NCI-H510A treated with DMSO at 0.1 percent for 48 hours (cell line): ENCODE data around the gene MRPL22.
"Not testable (repeated sequence)": the region's sequence is repeated elsewhere in the genome, so short reads cannot be mapped to it uniquely, and the experiment has no call there.

Experiments used
- DNase-seq: peaks from one replicate; lab custom pipeline; 2025; lab: John Stamatoyannopoulos, UW

Gene MRPL22

DNA sequence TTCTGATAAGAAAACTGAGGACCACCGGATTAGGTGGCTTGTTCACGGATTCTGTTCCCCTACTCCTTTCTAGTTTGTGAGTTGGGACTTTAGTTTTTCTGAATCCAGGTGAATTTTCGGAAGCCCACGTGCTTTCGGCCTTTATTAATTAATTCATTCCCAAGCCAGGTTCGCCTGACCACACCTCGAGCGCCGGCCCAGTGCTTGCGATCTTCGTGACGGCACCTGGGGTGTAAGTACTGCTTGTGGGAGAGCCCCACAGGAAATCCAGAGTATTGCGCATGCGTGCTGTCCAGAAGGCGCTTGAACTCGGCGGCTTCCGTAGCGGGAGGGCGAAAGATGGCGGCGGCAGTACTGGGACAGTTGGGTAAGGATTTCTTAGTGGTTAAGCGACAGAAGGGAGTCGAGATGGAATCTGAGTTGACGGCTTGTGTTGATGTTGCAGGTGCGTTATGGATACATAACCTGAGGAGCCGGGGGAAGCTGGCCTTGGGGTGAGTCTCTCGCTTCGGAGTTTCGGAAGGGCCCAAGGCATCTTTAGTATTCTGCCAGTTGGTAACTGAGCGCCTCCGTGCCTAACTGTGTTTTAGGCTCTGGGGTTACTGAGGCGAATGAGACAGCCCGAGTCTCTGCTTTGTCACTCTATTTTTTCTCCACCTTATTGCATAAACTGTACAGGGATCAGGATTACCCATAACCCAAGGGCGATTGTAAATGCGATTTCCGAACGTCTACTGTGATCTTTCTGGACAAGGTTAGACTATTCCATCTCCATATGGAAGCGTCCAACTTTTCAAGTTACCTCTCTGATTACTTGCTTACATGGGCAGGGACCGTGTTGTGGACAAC, at the start of gene MRPL22:
Gene MRPL22, plus strand, starts transcription at position 302 of the 849 bp plus-strand sequence. Its CDS starts 38 bp downstream, at position 340.
- peak; percentile 82 for DNase-seq

DNA sequence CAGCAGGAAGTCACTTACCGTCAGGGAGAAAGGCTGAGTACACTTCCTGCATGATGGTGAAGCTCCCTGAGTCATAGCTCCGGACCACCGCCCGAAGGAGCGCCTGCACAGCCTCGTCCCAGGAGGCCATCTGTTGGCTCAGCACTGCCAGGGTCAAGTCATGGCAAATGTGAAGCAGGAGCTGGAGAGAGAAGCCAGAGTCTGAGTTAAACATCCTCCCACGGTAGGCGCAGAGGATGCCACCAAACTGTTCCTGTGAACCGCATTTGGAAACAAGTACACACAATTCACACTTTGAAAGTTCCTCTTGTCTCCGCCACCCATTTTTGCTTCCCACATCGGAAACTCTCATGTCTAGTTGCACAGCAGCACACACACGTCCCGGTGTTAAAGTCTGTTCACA, 48.5 kb upstream of the MRPL22 start:
- DNase-seq: no peak

DNA sequence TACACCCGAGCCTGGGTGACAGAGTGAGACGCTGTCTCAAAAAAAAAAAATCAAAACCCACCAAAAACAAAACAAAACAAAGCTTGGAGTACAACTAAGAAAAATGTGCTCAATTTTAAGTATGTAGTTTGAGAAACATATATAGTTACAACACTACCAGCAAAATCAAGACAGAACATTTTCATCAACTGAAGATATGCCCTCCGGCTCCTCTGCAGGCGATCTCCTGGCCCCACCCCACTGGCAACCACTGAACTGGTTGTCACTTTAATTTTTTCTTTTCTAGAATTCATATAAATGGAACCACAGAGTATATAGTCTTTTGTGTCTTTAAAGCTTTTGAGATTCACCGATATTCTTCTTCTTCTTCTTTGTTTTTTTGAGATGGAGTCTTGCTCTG, 47.5 kb upstream of the MRPL22 start:
- no peak for DNase-seq

DNA sequence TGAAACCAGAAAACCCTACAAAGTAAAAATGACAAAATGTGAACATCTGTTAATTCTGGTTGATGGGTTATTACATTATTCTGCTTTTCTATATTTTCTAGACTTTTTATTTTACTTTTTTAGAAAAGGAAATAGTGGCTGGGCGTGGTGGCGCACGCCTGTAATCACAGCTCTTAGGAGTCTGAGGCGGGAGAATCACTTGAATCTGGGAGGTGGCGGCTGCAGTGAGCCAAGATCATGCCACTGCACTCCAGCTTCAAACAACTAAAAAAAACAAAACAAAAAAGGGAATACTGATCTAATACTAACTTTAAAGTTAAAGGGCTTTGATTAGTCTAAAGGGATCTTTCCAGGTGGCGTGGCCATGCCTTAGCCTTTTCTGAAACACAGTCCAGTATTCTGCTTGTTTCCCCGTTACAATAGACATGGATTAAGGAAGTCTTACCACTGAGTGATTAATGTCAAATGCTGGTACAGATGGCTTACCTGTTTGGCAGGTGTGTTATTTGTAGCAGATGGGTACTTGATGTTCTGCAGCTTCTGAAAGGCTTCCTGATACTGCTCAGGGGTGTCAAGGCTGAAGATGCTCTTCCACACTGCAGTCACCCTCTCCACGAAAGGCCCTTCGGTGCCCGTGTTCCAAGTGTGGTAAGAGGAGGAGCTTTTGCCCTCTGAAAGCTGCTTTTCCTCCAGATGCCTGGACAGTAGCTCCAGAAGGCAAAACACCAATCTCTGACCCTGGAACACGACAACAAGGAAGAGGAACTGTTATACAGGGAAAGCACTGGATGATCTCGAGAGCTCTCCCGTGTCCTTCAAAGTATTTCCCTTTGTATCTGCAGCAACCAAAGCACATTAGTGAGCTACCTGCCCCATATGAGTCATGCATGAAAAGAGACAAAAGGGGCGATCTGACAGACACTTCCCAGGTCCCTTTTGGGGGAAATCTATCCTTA, 45.0 kb upstream of the MRPL22 start:
- DNase-seq: no peak

DNA sequence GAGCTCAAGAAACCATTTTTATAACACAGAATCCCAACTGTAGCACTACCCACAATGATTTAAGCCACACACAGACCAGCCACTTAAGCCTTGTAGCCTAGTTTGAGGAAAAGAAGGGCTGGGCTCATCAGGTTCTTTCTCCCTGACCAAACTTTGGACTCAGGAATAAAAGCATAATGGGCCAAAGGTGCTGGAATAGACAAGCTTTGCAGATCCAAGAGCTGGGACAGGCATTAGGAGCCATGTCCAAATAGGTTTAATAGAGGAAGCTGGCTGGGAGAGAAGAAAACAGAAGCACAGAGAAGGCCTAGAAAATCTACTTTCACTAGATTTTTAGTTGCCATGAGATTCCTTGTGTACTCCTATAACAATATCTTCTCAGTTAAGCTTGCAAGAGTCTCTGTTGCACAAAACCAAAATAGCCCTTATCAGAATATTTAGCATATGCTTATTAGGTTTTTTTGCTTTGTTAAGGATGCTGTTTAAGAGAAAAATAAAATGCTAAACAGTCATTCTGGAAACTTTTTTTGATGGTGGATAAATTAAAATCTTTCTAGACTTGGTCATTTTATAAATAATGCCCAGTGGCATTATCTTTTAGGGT, 44.2 kb upstream of the MRPL22 start:
- no peak for DNase-seq

DNA sequence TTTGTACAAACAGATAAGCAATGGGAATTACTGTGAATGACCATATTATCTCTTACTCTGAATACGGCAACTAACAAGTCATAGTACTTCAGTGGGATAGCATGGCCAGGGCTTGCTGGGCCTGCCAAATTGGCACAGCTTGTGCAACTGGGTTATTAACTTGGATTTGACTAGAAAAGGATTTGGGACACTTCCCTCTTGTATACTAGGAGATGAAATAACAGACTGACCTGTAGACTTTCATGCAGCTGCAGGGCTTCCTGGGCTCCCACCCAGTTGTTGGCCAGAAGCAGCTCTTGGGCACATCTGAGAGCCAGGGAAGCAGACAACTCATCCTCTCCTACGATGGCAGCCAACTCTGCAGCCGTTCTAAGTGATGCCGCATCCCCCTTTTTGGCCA, 42.7 kb upstream of the MRPL22 start:
- no peak for DNase-seq

DNA sequence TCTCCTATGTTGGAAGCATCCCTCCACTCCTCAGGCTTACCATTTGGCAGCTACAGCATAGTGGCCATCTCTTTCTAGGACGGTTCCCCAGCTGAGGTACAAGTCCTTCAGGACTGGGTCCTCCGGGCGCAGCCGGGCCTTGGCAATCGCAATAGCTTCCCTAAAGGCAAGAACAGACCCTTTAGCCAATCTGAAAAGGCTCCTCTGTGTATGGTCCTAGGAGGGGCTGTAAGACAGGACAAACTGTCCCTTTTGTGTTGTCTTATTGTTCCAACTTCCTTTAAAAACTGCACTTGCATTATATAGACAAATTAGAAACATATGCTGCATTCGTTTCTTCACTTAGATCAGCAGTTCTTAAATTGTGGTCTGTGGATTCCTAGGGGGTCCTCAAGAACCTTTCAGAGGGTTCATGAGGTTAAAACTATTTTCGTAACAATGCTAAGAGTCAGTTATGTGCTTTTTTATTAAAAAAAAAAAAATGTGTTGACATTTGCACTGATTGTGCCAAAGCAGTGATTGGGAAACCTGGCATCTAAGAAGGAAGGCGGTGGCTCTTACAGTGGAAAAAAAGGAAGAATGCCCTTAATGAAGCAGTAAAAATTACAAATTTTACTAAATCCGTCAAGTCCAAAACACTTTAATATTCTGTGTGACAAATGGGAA, 41.6 kb upstream of the MRPL22 start:
- no peak for DNase-seq

DNA sequence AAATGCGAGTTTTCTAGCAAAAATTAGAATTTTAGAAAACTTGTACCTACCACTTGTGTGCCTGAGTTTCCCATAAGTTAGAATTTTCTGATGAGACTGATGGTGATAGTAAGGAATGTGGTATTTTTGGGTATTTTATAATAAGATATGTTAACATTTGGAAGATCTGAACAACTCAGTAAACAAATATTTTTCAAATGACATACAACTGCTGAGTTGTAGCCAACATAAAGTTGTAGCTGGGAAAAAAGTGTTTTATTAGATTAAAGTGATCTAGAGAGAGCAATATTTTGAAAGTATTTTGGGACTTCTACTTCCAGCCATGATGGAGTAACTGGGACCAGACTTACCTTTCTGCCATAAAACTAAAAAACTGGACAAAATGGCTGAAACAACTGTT, 40.8 kb upstream of the MRPL22 start:
- DNase-seq: no peak

DNA sequence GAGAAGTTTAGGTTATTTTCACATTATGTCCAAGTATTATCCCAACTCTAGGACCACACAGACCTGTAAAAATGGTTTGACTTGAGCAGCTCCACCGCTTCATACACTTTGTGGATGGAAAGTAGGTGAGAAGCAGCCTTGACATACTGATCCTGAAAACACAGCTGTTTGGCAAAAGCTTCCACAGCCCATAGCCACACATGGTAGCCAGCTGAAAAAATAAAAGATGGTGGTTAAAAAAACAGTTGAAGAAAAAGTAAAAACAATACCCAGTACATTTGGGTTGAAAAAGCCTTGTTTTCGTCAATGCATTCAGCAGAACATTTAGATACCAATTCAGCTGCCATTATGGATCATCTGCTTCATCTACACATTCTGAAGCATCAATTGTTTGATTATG, 39.6 kb upstream of the MRPL22 start:
- no peak for DNase-seq

DNA sequence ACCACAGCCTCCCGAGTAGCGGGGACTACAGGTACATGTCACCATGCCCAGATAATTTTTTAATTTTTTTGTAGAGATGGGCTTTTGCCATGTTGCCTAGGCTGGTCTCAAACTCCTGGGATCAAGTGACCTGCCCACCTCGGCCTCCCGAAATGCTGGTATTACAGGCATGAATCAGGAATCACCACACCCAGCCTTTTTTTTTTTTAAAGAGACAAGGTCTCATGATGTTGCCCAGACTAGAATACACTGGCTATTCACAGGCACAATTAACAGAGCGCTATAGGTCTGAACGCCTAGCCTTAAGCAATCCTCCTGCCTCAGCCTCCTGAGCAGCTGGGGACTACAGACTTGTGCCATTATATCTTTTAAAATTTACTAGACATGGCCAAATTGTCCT, 39.0 kb upstream of the MRPL22 start:
- no peak for DNase-seq

DNA sequence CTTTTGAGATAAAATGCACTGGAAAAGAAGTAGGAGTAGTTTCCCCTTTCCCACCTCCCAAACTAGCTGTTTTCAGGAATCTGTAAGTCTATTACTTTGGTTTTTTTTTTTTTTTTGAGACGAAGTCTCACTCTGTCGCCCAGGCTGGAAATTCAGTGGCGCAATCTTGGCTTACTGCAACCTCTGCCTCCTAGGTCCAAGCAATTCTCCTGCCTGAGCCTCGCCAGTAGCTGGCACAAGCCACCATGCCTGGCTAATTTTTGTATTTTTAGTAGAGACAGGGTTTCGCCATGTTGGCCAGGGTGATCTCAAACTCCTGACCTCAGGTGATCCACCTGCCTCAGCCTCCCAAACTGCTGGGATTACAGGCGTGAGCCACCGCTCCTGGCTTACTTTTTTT, 35.3 kb upstream of the MRPL22 start:
- not testable (repeated sequence) for DNase-seq

DNA sequence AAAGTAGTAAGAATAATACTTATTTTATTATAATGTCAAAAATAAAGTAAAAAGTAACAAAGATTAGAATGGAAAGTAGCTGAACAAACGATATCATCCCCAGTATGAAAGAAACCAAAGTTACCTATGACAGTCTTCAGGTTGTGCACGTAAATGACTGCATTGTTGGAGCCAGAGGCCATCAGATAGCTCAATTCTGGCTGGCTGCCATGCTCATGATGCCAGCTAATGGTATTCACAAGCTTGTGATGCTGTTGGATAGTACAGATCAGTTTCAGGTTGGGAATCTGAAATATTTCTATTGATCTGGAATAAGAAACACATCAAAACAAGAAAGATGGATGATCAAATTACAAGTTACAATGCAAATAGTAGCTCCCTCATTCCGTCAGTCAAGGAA, 24.0 kb upstream of the MRPL22 start:
- no peak for DNase-seq

DNA sequence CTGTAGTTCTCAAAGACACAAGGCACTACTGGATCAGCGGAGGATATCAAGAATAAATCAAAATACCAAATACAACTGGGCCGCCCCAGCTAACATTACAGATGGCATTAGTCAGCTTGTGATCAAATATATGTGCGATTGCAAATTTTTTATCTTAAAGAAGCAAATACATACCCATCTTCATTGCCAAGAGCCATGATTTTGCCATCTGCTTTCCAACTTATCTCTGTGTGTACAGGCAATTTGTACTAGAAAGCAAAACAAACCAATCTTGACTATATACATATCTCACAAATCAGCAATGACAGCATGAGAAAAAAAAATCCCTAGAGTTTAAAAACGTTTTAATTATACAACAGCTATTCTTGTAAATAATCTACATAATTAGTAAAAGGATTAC, 23.1 kb upstream of the MRPL22 start:
- DNase-seq: no peak

DNA sequence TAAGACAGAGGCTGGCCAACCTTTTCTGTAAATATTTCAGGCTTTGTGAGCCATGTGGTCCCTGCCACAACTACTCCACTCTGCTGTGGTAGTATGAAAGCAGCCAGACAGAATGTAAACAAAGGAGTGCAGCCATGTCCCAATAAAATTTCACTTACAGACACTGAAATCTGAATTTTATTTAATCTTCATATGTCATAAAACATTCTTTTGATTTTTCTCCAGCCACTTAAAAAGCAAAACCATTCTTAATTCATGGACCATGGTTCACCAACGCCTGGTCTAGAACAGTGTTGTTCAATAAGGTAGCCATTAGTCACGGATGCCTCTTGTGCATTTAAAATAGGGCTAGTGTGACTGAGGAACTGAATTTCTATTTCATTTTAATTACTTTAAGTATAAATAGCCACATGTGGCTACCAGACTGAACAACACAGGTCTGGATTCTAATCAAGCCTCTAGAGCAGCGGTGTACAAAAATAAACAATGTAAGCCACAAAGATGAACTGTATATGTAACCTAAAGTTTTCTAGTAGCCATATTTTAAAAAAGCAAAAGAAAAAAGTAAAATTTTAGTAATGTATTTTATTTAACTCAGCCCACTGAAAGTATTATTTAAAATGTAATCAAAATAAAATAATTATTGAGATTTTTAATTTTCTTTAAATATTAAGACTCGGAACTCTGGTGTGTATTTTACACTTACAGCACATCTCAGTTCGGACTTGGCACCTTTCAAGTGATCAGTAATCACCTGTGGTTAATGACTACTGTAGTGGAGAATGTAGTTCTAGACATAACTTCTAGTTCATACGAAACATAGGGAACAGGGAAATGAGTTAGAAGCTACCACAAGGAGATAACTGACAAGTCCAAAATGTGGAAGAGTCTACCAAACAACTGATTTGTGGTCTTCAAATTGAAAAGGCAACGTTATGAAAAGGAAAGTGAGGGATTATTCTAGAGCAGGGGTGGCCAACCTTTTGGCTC, 17.1 kb upstream of the MRPL22 start:
- no peak for DNase-seq

DNA sequence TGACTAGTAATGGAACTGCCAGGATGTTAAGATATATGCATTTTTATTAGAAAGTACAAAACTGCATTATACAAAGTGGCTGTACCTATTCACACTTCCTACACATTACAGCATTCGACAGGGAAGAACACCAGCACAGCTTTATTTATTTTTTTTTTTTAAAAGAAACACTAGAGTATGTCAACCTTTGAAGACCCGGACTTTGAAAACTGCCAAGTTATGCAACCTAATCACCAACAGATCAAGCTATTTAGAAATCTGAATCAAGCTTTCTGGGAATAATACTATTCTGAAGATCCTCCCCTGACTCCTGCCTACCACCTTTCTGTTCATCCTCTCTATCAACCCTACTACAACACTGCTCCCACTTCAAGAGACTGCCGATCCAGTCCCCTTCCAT, 7.3 kb upstream of the MRPL22 start:
- DNase-seq: no peak

DNA sequence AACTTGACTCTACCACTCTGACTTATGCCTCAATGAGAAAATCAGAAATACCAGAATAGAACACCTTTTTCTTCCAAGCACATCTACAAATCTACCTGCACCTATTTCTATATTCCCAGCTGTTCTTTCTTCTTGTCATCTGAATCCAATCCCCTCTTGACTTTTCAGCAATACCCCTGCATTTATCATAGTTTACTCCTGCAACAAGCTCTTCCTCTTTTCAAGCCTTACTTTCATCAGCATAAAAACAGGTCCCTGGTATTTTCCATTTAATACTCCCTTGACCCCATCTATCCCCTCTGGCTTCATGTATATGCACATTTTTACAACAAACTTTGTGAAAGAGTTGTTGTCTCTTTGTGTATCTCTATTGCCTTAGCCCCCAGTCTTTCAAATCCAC, 6.0 kb upstream of the MRPL22 start:
- no peak for DNase-seq

DNA sequence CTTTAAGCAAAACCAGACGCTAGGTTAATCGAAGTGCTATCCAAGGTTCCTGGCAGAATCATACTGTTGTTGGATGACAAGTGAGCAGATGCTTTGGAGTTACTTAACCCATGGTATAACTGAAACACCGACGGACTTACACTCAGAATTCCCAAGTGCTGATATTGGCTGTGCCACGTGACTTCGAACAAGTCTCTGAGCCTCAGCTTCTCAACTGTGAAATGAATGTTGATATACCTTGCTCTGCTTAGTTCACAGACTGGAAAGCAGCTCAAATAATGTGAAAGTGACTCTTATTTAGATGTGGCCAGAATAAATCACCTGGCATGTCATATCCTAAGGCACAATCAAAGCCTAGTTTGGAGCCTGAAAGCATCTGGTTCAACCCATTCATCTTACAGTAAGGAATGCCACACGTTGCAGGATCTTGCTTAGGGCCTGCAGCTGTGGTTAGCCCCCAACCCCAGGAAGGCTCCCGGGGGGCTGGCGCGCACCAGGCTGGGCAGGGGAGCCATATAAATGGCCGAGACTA, 3.6 kb upstream of the MRPL22 start:
- no peak for DNase-seq

DNA sequence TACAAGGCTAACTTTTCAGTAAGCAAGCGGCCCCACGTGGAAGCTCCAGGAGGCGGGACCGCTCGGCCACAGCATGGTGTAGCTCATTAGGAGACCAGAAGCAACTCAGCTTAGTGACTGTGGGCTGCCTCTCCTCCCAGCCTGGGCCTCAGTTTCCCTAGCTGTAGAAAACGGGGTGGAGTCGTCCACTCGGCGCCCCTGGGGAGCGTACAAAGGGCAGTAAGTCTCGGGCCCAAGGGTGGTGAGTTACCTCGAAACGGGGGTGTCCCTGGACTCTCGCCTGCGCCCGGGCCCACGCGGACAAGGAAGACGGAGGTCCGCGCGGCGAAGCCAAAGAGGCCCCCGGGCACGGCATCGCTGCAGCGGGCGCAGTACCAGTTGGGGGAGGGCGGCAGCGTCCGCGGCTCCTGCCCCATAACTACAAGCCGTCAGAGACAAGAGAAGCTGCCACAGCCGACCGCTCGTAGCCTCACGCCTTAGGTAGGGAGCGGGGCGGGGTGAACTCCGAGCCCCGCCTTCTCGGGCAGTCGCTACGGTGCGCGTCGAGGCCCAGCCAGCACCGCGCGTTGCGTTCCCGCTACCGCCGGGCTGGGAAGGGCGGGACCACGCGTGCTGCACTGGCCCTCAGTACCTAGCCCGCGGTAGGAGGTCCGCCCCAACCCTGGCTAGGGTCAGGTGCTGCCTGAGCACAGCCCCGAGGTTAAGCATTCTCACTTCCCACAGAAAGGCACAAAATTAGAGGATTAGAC, 3.0 kb upstream of the MRPL22 start, which contains the start of gene GEMIN5:
Gene GEMIN5, minus strand, starts transcription at position 494 of the 749 bp plus-strand sequence. Its CDS starts 78 bp downstream, at position 416.
- peak; percentile 57 for DNase-seq

DNA sequence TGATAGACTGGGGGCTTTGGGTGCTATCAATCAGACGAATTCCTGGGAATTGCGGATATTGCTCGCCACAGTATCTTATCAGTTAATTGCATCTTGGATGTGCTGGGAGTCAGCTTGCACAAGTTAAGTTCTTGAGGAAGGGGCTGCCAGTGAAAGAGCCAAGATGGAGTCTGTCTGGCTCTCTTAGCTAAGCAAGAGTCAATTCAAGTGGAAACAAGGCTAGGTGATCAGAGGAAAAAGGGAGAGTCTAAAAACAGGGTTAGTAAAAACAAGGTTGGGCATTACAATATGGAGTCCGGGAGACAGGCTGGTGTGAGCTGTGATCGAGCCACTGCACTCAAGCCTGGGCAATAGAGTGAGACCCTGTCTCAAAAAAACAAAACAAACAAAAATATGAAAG, 1.5 kb upstream of the MRPL22 start:
- DNase-seq: not testable (repeated sequence)

DNA sequence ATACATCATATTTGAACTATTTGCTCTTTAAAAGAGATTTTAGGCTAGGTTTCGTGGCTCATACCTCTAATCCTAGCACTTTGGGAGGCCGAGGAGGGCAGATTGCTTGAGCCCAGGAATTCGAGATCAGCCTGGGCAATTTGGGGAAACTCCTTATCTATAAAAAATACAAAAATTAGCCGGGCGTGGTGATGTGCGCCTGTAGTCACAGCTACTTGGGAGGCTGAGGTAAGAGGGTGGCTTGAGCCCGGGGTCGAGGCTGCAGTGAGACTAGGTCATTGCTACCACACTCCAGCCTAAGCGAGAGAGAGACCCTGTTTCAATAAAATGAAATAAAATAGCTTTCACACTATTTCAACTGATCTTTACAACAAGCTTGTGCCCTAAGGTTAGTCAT, 500 bp upstream of the MRPL22 start:
- DNase-seq: no peak
